ENCODE data around the gene TREML4.

GRCh38 chr6:41209547-41210320 is 18.4 kb upstream of the TREML4 start:
- TF ChIP-seq CTCF (IDR thresholded peaks at IDR 0.05; ENCODE audit: insufficient read depth, low read length) (no peak), SPI1 (IDR thresholded peaks at IDR 0.05; ENCODE audit: borderline replicate concordance, low read depth) (no peak), REST (IDR thresholded peaks at IDR 0.05; ENCODE audit: insufficient replicate concordance, low read depth) (no peak), POLR2AphosphoS5 (IDR thresholded peaks at IDR 0.05; ENCODE audit: low read depth) (no peak), GABPA (IDR thresholded peaks at IDR 0.05; ENCODE audit: low read depth) (no peak)

All from HL-60 (cell line).